Progenitor cell of endocrine pancreas (in vitro differentiated cells): ENCODE measurements around the gene PRKCE. TPM values are rescaled to one million over a fixed set of nuclear protein-coding genes. Genes with fewer than 3 reads are reported as not detected.

Experiments used
- DNase-seq: peaks from one replicate; pipeline ENCODE4 v3.0.0; 2021; ENCODE audit warnings: low spot score; ENCODE audit not compliant: unreplicated experiment
- H3K27ac Mint-ChIP-seq: 2 replicates; pipeline ENCODE4 v1.8.0; 2021; ENCODE audit warnings: mild to moderate bottlenecking, moderate library complexity, mixed read lengths
- H3K27me3 Mint-ChIP-seq: 2 replicates; pipeline ENCODE4 v1.8.0; 2021; ENCODE audit warnings: mixed read lengths
- H3K36me3 Mint-ChIP-seq: 2 replicates; pipeline ENCODE4 v1.8.0; 2022; ENCODE audit warnings: mixed read lengths; ENCODE audit not compliant: insufficient read depth
- H3K4me1 Mint-ChIP-seq: 2 replicates; pipeline ENCODE4 v1.8.0; 2021; ENCODE audit warnings: low read depth, mixed read lengths
- H3K4me3 Mint-ChIP-seq: 2 replicates; pipeline ENCODE4 v1.8.0; 2021; ENCODE audit warnings: low read depth, mild to moderate bottlenecking, moderate library complexity, mixed read lengths
- H3K9me3 Mint-ChIP-seq: 2 replicates; pipeline ENCODE4 v1.8.0; 2021; ENCODE audit warnings: low read depth, mixed read lengths
- total RNA-seq: library from RNA; stranded (reverse); gene quantifications from 2 replicates; pipeline ENCODE4 v1.2.1, GENCODE V29; 2021
- TF ChIP-seq, protein P1 (sequence below): fragments of 200-600 bp; sonication (generic); IDR thresholded peaks from one replicate; pipeline ENCODE4 v1.5.0; 2021; ENCODE audit warnings: antibody characterized with exemption, mild to moderate bottlenecking; ENCODE audit not compliant: unreplicated experiment

The PRKCE gene
- total RNA-seq, 1 donor from 2014 or later, result 4.2 TPM

- Mint-ChIP-seq H3K9me3 (no peaks in the 10 kb centered on the region), H3K4me1 (peaks cover 14% of the 10 kb centered on the region), H3K4me3 (peak overlapping the region; percentile 77), H3K36me3 (no peaks in the 10 kb centered on the region), H3K27ac (peak overlapping the region; percentile 79), H3K27me3 (peaks cover 71% of the 10 kb centered on the region)
- no peak for DNase-seq
- TF ChIP-seq, protein P1, sequence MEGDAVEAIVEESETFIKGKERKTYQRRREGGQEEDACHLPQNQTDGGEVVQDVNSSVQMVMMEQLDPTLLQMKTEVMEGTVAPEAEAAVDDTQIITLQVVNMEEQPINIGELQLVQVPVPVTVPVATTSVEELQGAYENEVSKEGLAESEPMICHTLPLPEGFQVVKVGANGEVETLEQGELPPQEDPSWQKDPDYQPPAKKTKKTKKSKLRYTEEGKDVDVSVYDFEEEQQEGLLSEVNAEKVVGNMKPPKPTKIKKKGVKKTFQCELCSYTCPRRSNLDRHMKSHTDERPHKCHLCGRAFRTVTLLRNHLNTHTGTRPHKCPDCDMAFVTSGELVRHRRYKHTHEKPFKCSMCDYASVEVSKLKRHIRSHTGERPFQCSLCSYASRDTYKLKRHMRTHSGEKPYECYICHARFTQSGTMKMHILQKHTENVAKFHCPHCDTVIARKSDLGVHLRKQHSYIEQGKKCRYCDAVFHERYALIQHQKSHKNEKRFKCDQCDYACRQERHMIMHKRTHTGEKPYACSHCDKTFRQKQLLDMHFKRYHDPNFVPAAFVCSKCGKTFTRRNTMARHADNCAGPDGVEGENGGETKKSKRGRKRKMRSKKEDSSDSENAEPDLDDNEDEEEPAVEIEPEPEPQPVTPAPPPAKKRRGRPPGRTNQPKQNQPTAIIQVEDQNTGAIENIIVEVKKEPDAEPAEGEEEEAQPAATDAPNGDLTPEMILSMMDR, result no peak
Observed at GRCh38 chr2:45652090-45653031, 886 bp downstream of the PRKCE start.

- Mint-ChIP-seq H3K4me1 (peaks cover 14% of the 10 kb centered on the region), H3K27me3 (peaks cover 62% of the 10 kb centered on the region), H3K27ac (no peak overlapping the region), H3K36me3 (no peaks in the 10 kb centered on the region), H3K9me3 (no peaks in the 10 kb centered on the region), H3K4me3 (peak overlapping the region; percentile 77)
- TF ChIP-seq, protein P1, result no peak
- no peak for DNase-seq
Observed at GRCh38 chr2:45653122-45653913, 1.8 kb downstream of the PRKCE start.

DNA sequence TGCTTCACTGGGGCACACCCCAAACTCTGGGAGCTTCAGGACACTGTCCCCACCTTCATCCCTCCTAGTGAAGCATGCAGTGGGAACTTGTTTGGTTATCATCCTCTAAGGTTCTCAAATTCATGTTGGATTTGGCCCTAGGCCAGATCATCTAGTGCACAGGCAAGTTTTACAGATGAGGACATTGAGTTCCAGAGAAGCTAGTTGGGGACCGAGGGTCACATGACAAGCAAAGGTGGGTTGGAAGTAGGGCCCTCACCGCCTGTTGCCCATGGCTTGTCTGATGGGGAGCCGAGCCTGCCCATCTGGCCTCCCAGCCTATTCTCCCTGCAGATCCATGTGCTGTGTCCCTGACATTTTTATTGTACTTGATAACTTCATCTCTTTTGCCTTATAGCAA, 2.8 kb downstream of the PRKCE start:
- Mint-ChIP-seq H3K4me3 (no peak overlapping the region), H3K27me3 (peaks cover 56% of the 10 kb centered on the region), H3K4me1 (peaks cover 14% of the 10 kb centered on the region), H3K27ac (no peak overlapping the region), H3K9me3 (no peaks in the 10 kb centered on the region), H3K36me3 (no peaks in the 10 kb centered on the region)
- no peak for DNase-seq
- TF ChIP-seq, protein P1, result no peak

DNA sequence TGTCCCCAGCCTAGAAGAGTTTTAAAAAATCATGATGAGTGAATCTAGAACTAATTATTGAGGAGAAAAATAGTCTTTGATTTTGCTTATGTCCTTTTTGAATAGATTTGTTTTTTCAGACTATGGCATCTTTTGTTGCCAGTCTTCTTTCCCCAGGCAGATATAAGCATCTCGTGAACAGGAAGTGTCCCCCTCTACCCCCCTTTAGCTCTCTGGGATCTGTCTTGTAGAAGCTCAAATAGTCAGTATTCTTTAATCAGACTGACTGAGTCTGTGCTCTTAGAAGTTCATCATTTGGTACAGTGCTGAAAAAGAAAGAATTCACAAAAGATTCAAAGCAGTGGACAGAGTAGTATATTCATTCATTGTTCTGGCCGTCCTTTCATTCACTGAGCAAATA, 10.4 kb downstream of the PRKCE start:
- peaks cover 16% of the 10 kb centered on the region for H3K27me3 Mint-ChIP-seq
- H3K9me3 Mint-ChIP-seq, result no peaks in the 10 kb centered on the region
- no peak for DNase-seq
- no peaks in the 10 kb centered on the region for H3K36me3 Mint-ChIP-seq
- no peak overlapping the region for H3K4me3 Mint-ChIP-seq
- no peaks in the 10 kb centered on the region for H3K4me1 Mint-ChIP-seq
- no peak overlapping the region for H3K27ac Mint-ChIP-seq
- TF ChIP-seq, protein P1, result no peak

DNA sequence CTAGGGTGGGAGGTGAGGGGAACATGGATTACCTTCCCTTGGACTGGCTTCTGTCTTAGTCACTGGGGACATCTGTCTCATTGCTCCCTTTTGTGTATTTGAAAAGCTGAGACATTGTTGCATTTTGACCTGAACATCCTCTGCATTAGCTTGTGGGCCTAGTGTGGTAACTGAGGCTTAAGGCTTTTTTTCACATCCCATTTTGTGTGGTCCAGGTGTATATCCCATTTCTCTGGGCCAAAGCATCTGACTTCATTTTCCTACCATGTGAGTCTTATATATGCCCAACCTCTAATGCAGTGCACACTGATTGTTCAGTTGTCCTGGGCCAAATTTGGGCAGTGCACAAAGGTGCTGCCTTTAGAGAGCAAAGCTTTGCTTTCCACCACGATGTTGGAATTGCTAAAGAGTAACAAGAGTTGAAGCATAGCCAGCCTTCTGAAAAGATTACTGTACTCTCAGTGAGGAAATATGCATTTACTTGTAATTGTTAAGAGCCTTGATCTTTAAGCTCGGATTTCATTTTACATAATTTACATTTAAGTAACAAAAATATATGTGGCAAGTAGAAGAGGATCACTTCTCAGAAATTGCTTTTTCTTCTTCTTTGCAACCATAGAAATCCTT, 13.3 kb downstream of the PRKCE start:
- H3K27ac Mint-ChIP-seq, result no peak overlapping the region
- TF ChIP-seq, protein P1, result no peak
- H3K9me3 Mint-ChIP-seq, result no peaks in the 10 kb centered on the region
- H3K36me3 Mint-ChIP-seq, result no peaks in the 10 kb centered on the region
- no peak for DNase-seq
- H3K4me3 Mint-ChIP-seq, result no peak overlapping the region
- peaks cover 6% of the 10 kb centered on the region for H3K27me3 Mint-ChIP-seq
- H3K4me1 Mint-ChIP-seq, result peaks cover 2% of the 10 kb centered on the region
